ENCODE data around the gene KLHDC8B. TPM values are rescaled to one million over a fixed set of nuclear protein-coding genes. Genes with fewer than 3 reads are reported as not detected.

Gene KLHDC8B
- total and polyA plus RNA-seq, 2 donors from 2014 or later: 23.4 to 36.5 TPM

- Histone ChIP-seq H3K4me3 (ENCODE audit: low read length in 3 of 3) (peak overlapping the region; percentile 2 to 89 (median 46)), H3K9me3 (ENCODE audit: control insufficient read depth in 2 of 3, insufficient read depth in 1 of 3, low read length in 3 of 3) (no peaks in the 10 kb centered on the region), H3K4me1 (ENCODE audit: control insufficient read depth in 2 of 3, insufficient read depth in 2 of 3, low read depth in 1 of 3, low read length in 3 of 3) (peaks cover 0 to 41% (median 38%) of the 10 kb centered on the region in 3 donors), H3K9ac (ENCODE audit: low read length in 3 of 3) (peak overlapping the region in 2 of 3 donors; percentile 18 to 67), H3K27me3 (ENCODE audit: control insufficient read depth, insufficient read depth, low read length) (no peaks in the 10 kb centered on the region), H3K36me3 (ENCODE audit: control insufficient read depth in 2 of 3, insufficient read depth in 3 of 3, low read length in 3 of 3) (peaks cover 0 to 13% (median 2%) of the 10 kb centered on the region in 3 donors), H3K27ac (ENCODE audit: low read depth in 2 of 2, low read length in 2 of 2) (peak overlapping the region; percentile 74 to 88)
- no peak for DNase-seq
- TF ChIP-seq, protein P1, sequence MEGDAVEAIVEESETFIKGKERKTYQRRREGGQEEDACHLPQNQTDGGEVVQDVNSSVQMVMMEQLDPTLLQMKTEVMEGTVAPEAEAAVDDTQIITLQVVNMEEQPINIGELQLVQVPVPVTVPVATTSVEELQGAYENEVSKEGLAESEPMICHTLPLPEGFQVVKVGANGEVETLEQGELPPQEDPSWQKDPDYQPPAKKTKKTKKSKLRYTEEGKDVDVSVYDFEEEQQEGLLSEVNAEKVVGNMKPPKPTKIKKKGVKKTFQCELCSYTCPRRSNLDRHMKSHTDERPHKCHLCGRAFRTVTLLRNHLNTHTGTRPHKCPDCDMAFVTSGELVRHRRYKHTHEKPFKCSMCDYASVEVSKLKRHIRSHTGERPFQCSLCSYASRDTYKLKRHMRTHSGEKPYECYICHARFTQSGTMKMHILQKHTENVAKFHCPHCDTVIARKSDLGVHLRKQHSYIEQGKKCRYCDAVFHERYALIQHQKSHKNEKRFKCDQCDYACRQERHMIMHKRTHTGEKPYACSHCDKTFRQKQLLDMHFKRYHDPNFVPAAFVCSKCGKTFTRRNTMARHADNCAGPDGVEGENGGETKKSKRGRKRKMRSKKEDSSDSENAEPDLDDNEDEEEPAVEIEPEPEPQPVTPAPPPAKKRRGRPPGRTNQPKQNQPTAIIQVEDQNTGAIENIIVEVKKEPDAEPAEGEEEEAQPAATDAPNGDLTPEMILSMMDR (IDR thresholded peaks at IDR 0.05; ENCODE audit: borderline replicate concordance, extremely low read depth, insufficient read depth): no peak
- intact Hi-C loops (cut with DNase I): loop anchor here (10.0 kb wide), 1 partner anchor 114 kb away; no protein-coding TSS in a partner anchor
- FAIRE-seq: no peak
Observed at GRCh38 chr3:49170744-49171118, 667 bp upstream of the KLHDC8B start.

GRCh38 chr3:49171775-49172500, 540 bp downstream of the KLHDC8B start:
- no peaks in the 10 kb centered on the region for H3K9me3 ChIP-seq (ENCODE audit: control insufficient read depth in 2 of 3, insufficient read depth in 1 of 3, low read length in 3 of 3)
- H3K9ac ChIP-seq (ENCODE audit: low read length in 3 of 3): peak overlapping the region; percentile 27 to 96 (median 67)
- peaks cover 0 to 20% (median 2%) of the 10 kb centered on the region in 3 donors for H3K36me3 ChIP-seq (ENCODE audit: control insufficient read depth in 2 of 3, insufficient read depth in 3 of 3, low read length in 3 of 3)
- peak overlapping the region; percentile 74 to 88 for H3K27ac ChIP-seq (ENCODE audit: low read depth in 2 of 2, low read length in 2 of 2)
- TF ChIP-seq, protein P1 (IDR thresholded peaks at IDR 0.05; ENCODE audit: borderline replicate concordance, extremely low read depth, insufficient read depth): no peak
- H3K4me1 ChIP-seq (ENCODE audit: control insufficient read depth in 2 of 3, insufficient read depth in 2 of 3, low read depth in 1 of 3, low read length in 3 of 3): peaks cover 0 to 33% (median 32%) of the 10 kb centered on the region in 3 donors
- intact Hi-C loops (cut with DNase I): loop anchor here (10.0 kb wide), 1 partner anchor 113 kb away; no protein-coding TSS in a partner anchor
- no peaks in the 10 kb centered on the region for H3K27me3 ChIP-seq (ENCODE audit: control insufficient read depth, insufficient read depth, low read length)
- H3K4me3 ChIP-seq (ENCODE audit: low read length in 3 of 3): peak overlapping the region; percentile 83 to 89 (median 85)
- peak in 2 of 5 donors; percentile 7 to 74 for DNase-seq
- no peak for FAIRE-seq

- H3K4me3 ChIP-seq (ENCODE audit: low read length in 3 of 3): peak overlapping the region; percentile 83 to 89 (median 85)
- H3K36me3 ChIP-seq (ENCODE audit: control insufficient read depth in 2 of 3, insufficient read depth in 3 of 3, low read length in 3 of 3): peaks cover 0 to 20% (median 2%) of the 10 kb centered on the region in 3 donors
- H3K27me3 ChIP-seq (ENCODE audit: control insufficient read depth, insufficient read depth, low read length): no peaks in the 10 kb centered on the region
- no peaks in the 10 kb centered on the region for H3K9me3 ChIP-seq (ENCODE audit: control insufficient read depth in 2 of 3, insufficient read depth in 1 of 3, low read length in 3 of 3)
- DNase-seq (peak in 2 of 5 donors; percentile 56 to 74), FAIRE-seq (no peak)
- H3K27ac ChIP-seq (ENCODE audit: low read depth in 2 of 2, low read length in 2 of 2): peak overlapping the region; percentile 74 to 88
- intact Hi-C loops (cut with DNase I): loop anchor here (10.0 kb wide), 1 partner anchor 112 kb away; no protein-coding TSS in a partner anchor
- peaks cover 0 to 32% (median 29%) of the 10 kb centered on the region in 3 donors for H3K4me1 ChIP-seq (ENCODE audit: control insufficient read depth in 2 of 3, insufficient read depth in 2 of 3, low read depth in 1 of 3, low read length in 3 of 3)
- TF ChIP-seq, protein P1 (IDR thresholded peaks at IDR 0.05; ENCODE audit: borderline replicate concordance, extremely low read depth, insufficient read depth): no peak
- peak overlapping the region in 2 of 3 donors; percentile 52 to 67 for H3K9ac ChIP-seq (ENCODE audit: low read length in 3 of 3)
Observed at GRCh38 chr3:49172551-49173041, 1.2 kb downstream of the KLHDC8B start.
